Tibial nerve (tissue), 4 donors: ENCODE data around the gene OR13C3. TPM values are rescaled to one million over a fixed set of nuclear protein-coding genes. Genes with fewer than 3 reads are reported as not detected.

Experiments used
- DNase-seq, 2 donors: peaks; one replicate each; pipeline ENCODE4 v3.0.0-alpha.2; 2019; ENCODE audit warnings: low spot score in 2 of 2
- H3K27ac ChIP-seq, 4 donors: fragments of 200-600 bp; sonication (generic) in 3 of 4; one replicate each; pipeline ENCODE4 v1.5.1; 2017 to 2019; ENCODE audit warnings: mild to moderate bottlenecking in 1 of 4
- H3K27me3 ChIP-seq, 2 donors: fragments of 200-600 bp; sonication (generic) in 1 of 2; one replicate each; pipeline versions ENCODE4 v1.5.1 to v1.6.0; 2017 to 2019
- H3K36me3 ChIP-seq, 3 donors: fragments of 200-600 bp; sonication (generic); one replicate each; pipeline ENCODE4 v1.5.1; 2018 to 2019
- H3K4me1 ChIP-seq, 4 donors: fragments of 200-600 bp; sonication (generic) in 3 of 4; one replicate each; pipeline ENCODE4 v1.5.1; 2017 to 2019
- H3K4me3 ChIP-seq, 4 donors: fragments of 200-600 bp; sonication (generic) in 3 of 4; one replicate each; pipeline ENCODE4 v1.5.1; 2017 to 2019; ENCODE audit warnings: mild to moderate bottlenecking in 1 of 4, moderate library complexity in 1 of 4
- H3K9me3 ChIP-seq, 4 donors: fragments of 200-600 bp; sonication (generic) in 3 of 4; one replicate each; pipeline ENCODE4 v1.5.1; 2017 to 2019
- EP300 ChIP-seq, 2 donors: sonication (generic); formaldehyde crosslinking; IDR thresholded peaks; one replicate each; pipeline ENCODE4 v1.6.1; 2017; ENCODE audit warnings: antibody characterized with exemption in 2 of 2, mild to moderate bottlenecking in 1 of 2
- POLR2A ChIP-seq, 2 donors: fragments of 450-650 bp; IDR thresholded peaks; one replicate each; pipeline ENCODE4 v1.6.1; 2017; ENCODE audit warnings: antibody characterized with exemption in 2 of 2, mild to moderate bottlenecking in 2 of 2, moderate library complexity in 2 of 2
- WGBS, 2 donors: methylation state at CpG; one replicate each; pipeline ENCODE4 v1.1.5; 2018; 5-methylcytosine and 5-hydroxymethylcytosine counted together
- total RNA-seq, 4 donors: library from RNA; depleted of rRNA; stranded (reverse); fragments of >200 nt; gene quantifications; one replicate each; pipeline ENCODE4 v1.1.0, GENCODE V29; 2016
- TF ChIP-seq, protein P1 (sequence below), 5 experiments: fragments of 200-600 bp in 3 of 5; fragments of 450-650 bp in 2 of 5; sonication (generic) in 3 of 5; IDR thresholded peaks; one replicate each; pipeline ENCODE4 v1.5.1; 2016 to 2019; ENCODE audit warnings: antibody characterized with exemption in 5 of 5, mild to moderate bottlenecking in 3 of 5, moderate library complexity in 2 of 5

The OR13C3 gene
- total RNA-seq, 4 donors from 2014 or later = not detected

DNA sequence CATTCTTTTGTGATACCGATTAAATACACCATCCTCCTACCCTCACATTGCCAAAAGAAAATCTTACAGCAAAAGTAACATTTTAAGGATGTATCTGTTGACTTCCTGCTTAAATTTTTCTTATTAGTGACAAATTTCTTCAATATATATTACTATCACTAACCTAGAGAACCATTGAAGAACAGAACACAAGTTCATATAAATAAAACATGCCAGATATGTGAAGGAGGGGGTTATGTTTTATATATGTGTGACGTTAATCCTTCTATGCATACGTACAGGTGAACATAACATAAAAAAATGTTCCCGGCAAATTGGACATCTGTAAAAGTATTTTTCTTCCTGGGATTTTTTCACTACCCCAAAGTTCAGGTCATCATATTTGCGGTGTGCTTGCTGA is 32.7 kb downstream of the OR13C3 start, which contains the start of gene OR13F1:
OR13F1 (plus strand) TSS at position 301 of the 400 bp plus-strand sequence; CDS start at position 301, 0 bp downstream.
- no peaks in the 10 kb centered on the region for H3K9me3 ChIP-seq
- no peak for DNase-seq
- H3K27me3 ChIP-seq = no peaks in the 10 kb centered on the region
- no peak within 1 kb of the TSS for H3K27ac ChIP-seq
- H3K4me3 ChIP-seq = no peak within 1 kb of the TSS
- TF ChIP-seq POLR2A (IDR thresholded peaks at IDR 0.05) (no peak), EP300 (IDR thresholded peaks at IDR 0.05) (no peak)
- TF ChIP-seq, protein P1, sequence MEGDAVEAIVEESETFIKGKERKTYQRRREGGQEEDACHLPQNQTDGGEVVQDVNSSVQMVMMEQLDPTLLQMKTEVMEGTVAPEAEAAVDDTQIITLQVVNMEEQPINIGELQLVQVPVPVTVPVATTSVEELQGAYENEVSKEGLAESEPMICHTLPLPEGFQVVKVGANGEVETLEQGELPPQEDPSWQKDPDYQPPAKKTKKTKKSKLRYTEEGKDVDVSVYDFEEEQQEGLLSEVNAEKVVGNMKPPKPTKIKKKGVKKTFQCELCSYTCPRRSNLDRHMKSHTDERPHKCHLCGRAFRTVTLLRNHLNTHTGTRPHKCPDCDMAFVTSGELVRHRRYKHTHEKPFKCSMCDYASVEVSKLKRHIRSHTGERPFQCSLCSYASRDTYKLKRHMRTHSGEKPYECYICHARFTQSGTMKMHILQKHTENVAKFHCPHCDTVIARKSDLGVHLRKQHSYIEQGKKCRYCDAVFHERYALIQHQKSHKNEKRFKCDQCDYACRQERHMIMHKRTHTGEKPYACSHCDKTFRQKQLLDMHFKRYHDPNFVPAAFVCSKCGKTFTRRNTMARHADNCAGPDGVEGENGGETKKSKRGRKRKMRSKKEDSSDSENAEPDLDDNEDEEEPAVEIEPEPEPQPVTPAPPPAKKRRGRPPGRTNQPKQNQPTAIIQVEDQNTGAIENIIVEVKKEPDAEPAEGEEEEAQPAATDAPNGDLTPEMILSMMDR (IDR thresholded peaks at IDR 0.05) = no peak
- H3K4me1 ChIP-seq = no peaks in the 10 kb centered on the region
- no peaks in the 10 kb centered on the region for H3K36me3 ChIP-seq
- WGBS, 2 donors = 89 to 90% methylated on average over 5 of the region's 5 CpGs

DNA sequence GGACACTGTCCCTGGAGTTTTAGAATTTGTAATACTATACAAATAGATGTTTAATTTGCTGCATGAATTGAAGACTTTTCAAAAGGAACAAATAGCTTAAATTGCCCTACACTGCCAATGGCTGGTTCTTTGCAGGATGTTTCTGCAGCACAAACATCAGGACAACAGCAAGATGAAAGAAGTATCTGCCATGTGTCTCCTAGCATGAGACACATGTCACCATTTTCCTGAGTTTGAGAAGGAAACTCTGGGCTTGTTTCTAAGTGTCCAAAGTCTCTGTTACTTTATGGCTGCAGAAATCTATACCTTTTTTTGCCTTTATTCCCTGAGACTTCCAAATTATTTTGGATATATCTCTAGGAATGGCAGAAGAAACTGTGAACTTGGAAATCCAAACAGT is 33.2 kb downstream of the OR13C3 start:
- Histone ChIP-seq H3K4me1 (no peaks in the 10 kb centered on the region), H3K27ac (no peak overlapping the region), H3K27me3 (no peaks in the 10 kb centered on the region), H3K36me3 (no peaks in the 10 kb centered on the region), H3K4me3 (no peak overlapping the region), H3K9me3 (no peaks in the 10 kb centered on the region)
- DNase-seq = no peak
- TF ChIP-seq, protein P1 (IDR thresholded peaks at IDR 0.05) = no peak

DNA sequence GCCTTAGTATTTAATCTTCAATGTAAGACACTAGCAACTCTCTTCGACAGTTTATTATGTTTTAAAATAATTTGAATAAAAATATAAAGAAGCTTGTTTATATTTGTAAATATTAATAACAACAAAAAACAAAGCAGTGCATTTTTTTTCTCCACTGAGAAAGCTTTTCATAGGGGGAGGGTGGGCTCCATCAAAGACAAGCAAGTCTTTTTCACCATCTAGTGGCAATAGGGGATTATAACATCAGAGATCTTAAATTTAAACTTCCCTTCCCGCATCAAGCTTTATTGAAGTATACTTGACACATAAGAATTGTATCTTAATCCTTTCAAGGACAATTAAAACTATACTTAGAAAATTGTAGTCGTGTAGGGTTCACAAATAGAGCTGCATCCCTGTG is 41.8 kb downstream of the OR13C3 start:
- WGBS, 2 donors = 39 to 42% methylated on average over 3 of the region's 3 CpGs

More for the DNA sequence above, 41.8 kb downstream of the OR13C3 start:
- Histone ChIP-seq H3K4me1 (no peaks in the 10 kb centered on the region), H3K4me3 (no peak overlapping the region), H3K36me3 (no peaks in the 10 kb centered on the region), H3K27ac (no peak overlapping the region), H3K9me3 (no peaks in the 10 kb centered on the region), H3K27me3 (no peaks in the 10 kb centered on the region)
- no peak for DNase-seq
- TF ChIP-seq, protein P1 (IDR thresholded peaks at IDR 0.05) = no peak
- TF ChIP-seq POLR2A (IDR thresholded peaks at IDR 0.05) (no peak), EP300 (IDR thresholded peaks at IDR 0.05) (no peak)

Other genes starting within 250 kb of the OR13C3 start
- gene OR13F1, start 32.6 kb downstream of the OR13C3 start, total RNA-seq = not detected
- gene OR13C4, start 9.6 kb downstream of the OR13C3 start, total RNA-seq = not detected
- not detected for gene OR13C8, start 32.3 kb upstream of the OR13C3 start, total RNA-seq
- not detected for gene OR13C5, start 62.6 kb upstream of the OR13C3 start, total RNA-seq
- gene OR13C2, start 68.8 kb upstream of the OR13C3 start, total RNA-seq = not detected
- not detected for gene OR13C9, start 81.3 kb upstream of the OR13C3 start, total RNA-seq
- not detected for gene OR13D1, start 157.7 kb upstream of the OR13C3 start, total RNA-seq
- 10 to 100 TPM; 10.3 to 28.6 (median 16.6) TPM for gene NIPSNAP3A, start 210.8 kb upstream of the OR13C3 start, total RNA-seq
- gene NIPSNAP3B, start 227.3 kb upstream of the OR13C3 start, total RNA-seq = 10 to 100 TPM in 1 of 4 donors, 1 to 10 TPM in 3; 2.4 to 11.1 (median 2.9) TPM